HG02943 (cell line): ENCODE measurements around the gene SRA1.

ENCODE experiments used
- ATAC-seq: cut with Tn5 transposase; IDR thresholded peaks from one replicate; pipeline ENCODE4 v1.9.1; 2021; ENCODE audit warnings: mild to moderate bottlenecking, low read depth, moderate library complexity; ENCODE audit not compliant: unreplicated experiment

SRA1 gene

DNA sequence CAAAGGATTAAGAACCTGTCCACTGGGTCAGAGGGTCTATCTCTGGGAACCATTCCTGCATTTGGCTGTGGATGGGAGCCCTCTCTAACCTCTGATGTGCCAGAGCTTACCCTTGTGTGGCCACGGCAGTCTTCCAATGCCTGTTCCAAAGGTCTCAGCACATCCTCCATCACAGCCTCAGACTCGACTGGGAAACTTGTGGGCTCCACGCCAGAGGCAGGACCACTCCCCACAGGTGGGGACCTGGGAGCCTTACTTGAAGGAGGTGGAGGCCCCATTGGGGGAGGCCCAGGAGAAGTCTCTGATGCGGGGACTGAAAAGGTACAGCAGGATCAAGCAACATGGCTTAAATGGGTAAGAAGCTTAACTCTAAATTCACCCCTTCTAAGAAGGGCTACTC, 5.4 kb downstream of the SRA1 start:
- no peak for ATAC-seq

DNA sequence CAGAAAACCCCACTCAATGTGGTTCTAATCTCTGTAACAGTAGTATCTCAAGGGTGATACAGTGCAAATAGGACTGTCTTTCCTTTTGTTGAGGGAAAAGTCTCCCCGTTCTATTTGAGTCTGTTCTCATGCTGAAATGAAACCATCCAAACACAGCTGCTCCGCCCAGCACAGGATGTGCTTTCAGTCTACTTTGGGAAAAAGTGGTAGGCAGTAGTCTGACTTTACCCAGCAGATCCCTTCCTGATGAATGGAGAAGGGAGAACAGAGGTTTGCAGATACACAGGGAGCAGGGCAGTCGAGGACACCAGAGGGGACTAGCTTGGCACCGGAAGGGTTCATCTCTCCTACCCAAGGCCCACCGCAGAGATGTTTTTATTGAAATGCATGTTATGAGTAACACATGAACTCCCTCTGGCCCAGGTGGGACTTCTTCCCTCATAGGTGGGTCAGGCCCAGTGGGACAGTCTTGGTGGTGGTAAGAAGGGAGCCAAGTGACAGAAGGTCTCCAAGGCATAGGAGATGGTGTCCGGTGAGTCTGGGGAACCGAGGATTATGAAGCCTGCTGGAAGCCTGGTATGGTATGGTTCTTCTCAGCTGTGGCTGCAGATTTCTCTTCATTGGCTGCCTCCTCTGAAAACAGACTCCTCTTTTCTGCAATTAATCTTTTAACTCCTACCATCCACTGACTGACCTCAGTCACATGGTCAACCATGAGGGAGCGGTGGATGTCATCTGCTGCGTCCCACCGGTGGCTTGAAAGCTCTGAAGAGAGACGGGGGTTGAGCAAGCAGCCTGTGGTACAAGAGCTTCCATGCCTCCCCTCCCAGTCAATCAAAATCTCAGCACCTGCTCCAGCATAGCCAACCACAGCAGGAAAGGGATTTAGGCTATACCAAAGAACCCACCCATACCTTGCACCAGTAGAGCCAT, 6.9 kb downstream of the SRA1 start:
- no peak for ATAC-seq

DNA sequence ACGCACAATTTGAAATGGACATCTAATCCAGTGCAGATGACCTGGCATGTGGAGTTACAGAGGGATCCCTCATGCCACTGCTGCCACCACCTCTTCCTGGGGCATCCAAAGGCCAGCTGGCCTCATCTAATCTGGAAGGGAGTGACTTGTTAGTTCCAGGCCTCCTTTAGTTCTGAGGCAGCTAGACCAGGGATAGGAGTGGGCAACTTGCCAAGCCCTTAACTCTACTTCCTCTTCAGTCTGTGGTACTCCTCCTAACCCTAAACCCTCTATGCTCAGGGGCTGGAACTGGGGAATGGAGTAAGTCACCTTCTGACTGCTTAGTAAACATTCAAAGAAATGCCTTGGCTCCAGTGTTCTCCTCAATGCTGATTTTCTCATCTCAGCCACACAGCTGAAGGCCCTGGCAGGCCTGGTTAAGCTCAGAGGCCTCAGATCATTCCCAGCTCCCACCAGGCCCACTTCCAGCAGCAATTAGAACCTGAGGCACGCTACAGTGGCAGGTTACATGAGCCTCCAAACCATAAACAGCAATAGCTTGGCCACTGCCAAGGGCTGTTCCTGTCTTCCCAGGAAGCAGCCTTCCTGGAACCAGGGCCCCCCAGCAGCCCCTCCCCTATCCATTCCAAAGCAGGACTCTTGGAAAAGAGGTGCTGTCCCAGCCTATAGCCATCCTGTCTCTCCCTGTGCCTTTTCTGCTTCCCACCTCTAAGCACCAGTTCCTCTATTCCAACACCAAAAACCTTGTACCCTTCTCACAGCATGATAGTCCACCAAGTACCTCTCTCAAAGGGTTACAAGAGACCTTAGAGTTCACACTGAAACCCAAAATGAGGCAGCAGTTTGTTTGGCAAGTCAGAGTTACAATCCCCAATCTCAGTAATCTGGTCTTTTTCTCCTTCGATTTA, 7.8 kb downstream of the SRA1 start:
- no peak for ATAC-seq

DNA sequence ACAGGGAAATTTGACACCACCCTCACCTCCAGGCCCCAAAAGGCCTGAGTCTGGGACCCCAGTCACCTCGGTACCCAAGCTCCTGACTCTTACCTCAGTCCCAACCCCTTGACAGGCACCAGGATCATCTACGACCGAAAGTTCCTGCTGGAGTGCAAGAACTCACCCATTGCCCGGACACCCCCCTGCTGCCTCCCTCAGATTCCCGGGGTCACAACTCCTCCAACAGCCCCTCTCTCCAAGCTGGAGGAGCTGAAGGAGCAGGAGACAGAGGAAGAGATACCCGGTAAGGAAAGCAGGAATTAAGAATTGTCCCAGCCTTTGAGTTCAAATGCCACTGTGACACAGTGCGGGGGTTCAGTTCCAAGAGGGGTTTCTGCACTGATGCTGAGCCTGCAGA, 8.5 kb downstream of the SRA1 start:
- ATAC-seq, result no peak

DNA sequence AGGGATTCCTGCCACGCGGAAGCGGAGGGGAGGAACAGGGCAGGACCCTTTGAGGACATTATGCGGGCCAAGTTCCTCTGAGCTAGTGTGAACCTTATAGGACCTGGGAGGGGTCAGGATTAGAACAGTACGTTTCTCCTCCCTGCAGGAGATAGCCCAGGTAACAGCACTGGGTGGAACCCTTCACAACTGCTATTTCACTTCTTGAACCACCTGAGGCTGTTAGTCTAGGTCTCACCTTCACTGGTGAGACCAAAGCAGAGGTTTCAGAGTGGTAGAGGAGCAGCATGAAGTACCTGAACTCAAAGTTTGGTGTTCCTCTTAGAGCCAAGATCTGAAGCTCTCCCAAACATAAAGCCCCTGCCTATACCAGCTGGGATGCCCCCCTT, 9.0 kb downstream of the SRA1 start:
- no peak for ATAC-seq

DNA sequence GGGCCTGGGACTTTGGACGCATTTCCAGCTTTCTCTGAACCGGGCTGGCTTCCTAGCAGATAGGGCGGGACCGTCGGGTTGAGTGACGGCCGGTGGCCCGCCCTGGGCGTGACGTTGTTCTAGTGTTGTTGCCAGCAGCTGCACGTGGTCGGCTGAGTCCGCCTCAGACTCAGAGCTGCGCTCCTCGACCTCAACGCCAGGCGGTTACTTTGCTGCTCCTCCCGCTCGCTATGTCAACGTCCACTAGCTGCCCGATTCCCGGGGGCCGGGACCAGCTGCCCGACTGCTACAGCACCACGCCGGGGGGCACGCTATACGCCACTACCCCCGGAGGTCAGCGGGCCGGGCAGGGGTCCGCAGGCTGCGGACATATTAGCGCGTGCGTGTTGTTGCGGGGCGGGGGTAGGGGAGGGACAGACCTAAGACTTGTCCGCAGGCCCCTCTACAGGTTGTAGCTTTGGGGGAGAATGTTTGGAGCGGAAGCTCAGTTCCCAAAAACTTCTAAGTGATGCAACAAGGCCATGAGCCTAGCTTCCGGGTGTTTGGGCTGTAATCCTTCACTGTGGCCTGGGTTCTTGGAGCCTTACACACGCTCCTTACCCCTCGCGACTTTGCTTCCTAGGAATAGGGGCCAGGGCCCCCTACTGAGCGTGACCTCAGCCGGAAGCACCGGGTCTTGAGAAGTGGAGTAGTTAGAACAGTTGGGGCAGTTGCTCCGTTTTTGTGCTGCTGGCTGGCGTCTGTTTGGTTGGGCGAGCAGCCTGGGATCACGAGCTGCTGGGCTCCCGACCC, 9.6 kb downstream of the SRA1 start, which contains the start of gene EIF4EBP3:
EIF4EBP3 (plus strand) TSS at position 155 of the 792 bp plus-strand sequence; CDS start at position 231, 76 bp downstream.
- peak; percentile 96 for ATAC-seq

DNA sequence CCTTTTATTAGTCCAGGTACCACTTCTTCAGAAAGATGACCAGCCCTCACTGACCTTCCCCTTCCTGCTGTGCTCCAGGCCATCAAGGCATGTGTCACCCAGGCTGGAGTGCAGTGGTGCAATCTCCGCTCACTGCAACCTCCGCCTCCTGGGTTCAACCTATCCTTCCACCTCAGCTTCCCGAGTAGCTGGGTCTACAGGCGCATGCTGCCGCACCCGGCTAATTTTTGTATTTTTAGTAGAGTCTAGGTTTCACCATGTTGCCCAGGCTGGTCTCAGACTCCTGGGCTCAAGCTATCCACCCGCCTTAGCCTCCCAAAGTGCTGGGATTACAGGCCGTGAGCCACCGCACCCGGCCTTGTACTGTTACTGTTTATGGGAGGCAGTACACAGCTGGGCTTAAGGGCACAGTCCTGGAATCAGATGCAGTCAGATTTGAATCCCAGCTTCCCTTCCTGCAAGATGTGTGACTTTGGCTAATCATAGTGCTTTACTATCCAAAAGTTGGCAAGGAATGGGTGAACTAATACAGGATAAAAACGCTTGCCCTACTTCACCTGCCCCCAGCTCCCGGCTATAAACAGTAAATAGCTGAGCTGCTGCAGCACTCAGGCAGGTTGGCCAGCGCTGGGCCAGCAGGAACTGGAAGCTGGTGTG, 10.3 kb downstream of the SRA1 start:
- no peak for ATAC-seq

DNA sequence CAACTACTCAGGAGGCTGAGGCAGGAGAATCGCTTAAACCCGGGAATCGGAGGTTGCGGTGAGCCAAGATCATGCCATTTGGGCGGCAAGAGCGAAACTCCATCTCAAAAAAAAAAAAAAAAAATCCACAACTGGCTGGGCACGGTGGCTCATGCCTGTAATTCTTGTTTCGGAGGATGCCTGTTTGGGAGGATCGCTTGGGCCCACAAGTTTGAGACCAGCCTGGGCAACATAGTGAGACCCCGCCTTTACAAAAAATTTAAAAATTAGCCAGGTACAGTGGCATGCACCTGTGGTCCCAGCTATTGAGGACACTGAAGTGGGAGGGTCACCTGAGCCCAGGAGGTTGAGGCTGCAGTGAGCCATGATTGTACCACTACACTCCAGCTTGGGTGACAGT, 11.7 kb downstream of the SRA1 start:
- ATAC-seq, result no peak

DNA sequence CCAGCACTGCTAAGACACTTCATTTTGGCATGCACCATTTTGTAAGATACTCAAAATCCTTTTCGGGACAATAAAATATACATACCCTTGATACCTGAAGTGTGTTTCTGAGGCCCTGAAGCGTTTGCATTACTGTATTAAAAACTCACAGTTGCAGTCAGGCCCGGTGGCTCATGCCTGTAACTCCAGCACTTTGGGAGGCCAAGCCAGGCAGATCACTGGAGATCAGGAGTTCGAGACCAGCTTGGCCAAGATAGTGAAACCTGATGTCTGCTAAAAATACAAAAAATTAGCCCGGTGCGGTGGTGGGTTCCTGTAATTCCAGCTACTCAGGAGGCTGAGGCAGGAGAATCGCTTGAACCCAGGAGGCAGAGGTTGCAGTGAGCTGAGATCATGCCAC, 12.3 kb downstream of the SRA1 start:
- no peak for ATAC-seq

DNA sequence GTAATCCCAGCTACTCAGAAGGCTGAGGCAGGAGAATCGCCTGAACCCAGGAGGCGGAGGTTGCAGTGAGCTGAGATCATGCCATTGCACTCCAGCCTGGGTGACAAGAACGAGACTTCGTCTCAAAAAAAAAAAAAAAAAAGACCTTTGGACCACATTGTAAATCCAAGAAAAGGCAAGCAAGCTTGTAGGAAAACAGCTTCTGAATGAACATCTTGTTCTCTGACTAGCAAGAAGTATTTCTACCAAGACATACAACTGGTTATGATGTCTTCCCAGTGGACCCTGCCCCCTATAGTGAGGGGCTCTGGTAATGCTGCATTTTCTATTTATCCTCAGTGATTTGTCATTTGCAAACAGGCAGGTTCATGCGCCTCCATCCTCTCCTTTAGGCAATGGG, 14.3 kb downstream of the SRA1 start:
- ATAC-seq, result no peak

DNA sequence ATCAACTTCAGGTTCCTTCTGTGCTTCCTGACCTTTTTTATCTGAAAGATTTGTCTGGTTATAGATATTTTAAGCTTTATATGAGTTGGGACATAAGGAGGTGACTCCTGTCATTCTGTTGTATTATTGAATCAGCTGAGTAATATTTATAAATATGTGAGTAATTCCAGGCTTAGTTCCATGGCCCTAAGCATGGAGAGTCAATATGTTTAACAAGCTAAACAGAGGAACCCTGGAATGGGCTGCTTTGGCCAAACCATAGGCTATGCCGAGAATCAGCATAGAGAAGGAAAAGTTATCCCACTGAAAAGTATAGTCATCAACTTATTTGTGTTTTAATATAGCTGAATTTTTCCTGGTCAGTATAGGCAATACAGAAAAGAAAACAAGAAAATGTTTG, 17.0 kb downstream of the SRA1 start:
- no peak for ATAC-seq

DNA sequence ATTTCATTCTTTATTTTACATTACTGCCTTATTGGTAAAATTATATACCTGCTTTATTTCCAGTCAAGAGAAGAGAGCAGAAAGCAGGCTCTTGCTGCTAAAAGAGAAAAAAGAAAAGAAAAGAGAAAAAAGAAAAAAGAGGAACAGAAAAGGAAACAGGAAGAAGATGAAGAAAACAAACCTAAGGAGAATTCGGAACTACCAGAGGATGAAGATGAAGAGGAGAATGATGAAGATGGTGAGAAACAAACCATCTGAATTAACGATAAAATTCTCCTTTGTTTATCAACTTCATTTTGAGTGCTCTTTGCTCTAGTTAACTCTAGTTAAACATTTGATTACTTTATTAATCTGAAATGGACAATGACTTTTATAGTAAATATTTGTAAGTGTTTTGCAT, 33.3 kb downstream of the SRA1 start:
- no peak for ATAC-seq

DNA sequence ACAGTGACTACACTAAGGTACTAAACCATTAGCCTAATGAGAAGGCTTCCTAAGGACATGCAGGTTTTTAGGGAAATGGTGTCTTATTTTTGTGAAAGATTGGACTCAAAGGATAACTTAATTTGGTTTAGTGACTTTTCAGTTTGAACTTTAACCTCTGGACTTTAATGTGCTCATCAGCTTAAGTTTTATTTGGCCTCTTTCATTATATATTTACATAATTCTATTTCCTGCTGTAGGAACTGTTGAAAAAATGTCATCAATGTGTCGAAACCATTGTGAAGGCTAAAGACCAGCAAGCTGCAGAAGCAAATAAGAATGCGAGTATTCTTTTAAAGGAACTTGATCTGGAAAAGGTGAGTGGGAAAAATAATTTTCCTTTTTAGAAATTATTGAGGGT, 44.1 kb downstream of the SRA1 start:
- ATAC-seq, result no peak

DNA sequence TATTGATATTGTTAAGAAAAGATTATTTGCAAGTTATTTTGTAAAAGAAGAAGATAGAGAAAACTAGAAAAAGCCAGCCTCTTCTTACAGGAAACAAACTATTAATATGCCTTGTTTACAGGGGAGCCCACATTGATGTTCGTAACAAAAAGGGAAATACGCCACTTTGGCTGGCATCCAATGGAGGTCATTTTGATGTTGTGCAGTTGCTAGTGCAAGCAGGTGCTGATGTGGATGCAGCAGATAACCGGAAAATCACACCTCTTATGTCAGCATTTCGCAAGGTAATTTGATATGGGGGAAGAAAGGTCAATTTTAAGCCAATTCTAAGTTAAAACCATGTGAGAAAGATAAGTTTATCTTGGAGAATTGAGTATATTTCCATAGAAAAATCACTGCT, 47.4 kb downstream of the SRA1 start:
- no peak for ATAC-seq

DNA sequence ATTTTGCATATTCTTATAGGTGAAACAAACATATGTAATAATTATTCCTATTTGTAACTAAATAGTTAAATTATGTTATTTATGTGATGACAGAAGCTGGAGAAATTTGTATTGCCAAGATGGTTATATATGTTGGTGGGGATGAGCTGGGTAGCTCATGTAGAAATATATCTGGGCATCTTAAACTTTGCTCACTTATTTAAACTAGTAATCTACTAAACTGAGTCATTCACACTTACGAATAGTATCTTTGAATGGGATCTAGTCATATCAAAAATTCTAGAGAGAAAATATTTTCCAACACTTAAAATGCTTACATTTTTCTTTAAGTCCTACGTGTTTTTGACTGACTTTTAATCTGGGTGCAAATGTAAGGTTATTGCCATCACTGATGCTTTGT, 54.4 kb downstream of the SRA1 start:
- no peak for ATAC-seq
